B cell (primary cell): ENCODE results near the gene ADAMTS10. TPM values are rescaled to one million over a fixed set of nuclear protein-coding genes. Genes with fewer than 3 reads are reported as not detected.

Source experiments
- ATAC-seq: fragments of 200-7000 bp; cut with Tn5 transposase; one replicate; pipeline ENCODE4 v1.10.0; 2021; ENCODE audit warnings: low read depth, mild to moderate bottlenecking, moderate number of reproducible peaks, moderate library complexity
- CTCF ChIA-PET: fragments of 350-600 bp; sonication (Branson Sonifier 250); formaldehyde crosslinking; loops from one replicate; lab custom pipeline; 2021; ENCODE audit warnings: antibody characterized with exemption, inconsistent platforms; lab: Charles Lee
- POLR2A ChIA-PET: fragments of 350-600 bp; sonication (Branson Sonifier 250); formaldehyde crosslinking; loops from one replicate; lab custom pipeline; 2021; ENCODE audit warnings: antibody characterized with exemption; lab: Charles Lee
- DNase-seq: peaks from one replicate; pipeline ENCODE4 v3.0.0; 2013
- H2AFZ ChIP-seq: 2 replicates; pipeline ENCODE4 v1.6.1; 2012; ENCODE audit warnings: mild to moderate bottlenecking, low read depth, low read length; ENCODE audit not compliant: insufficient read depth, poor library complexity, severe bottlenecking
- H3K27ac ChIP-seq, 2 donors: 1 replicate in 1 of 2; 2 replicates in 1 of 2; pipeline ENCODE4 v1.5.1; 2012 to 2013; ENCODE audit warnings: low read length in 2 of 2, mild to moderate bottlenecking in 2 of 2, moderate library complexity in 1 of 2
- H3K27me3 ChIP-seq, 4 experiments: fragments of 200-600 bp in 1 of 4; sonication (generic) in 1 of 4; replicated peaks in 1 of 4; 1 replicate in 2 of 4; 2 replicates in 2 of 4; pipeline versions ENCODE4 v1.6.1 to v1.7.0; 2013 to 2016; ENCODE audit warnings: low read length in 3 of 4, mild to moderate bottlenecking in 2 of 4, mixed read lengths in 1 of 4, moderate library complexity in 1 of 4; ENCODE audit not compliant: insufficient read depth in 4 of 4, control insufficient read depth in 3 of 4; ENCODE audit errors: control extremely low read depth in 1 of 4
- H3K36me3 ChIP-seq, 2 experiments: replicated peaks in 1 of 2; 1 replicate in 1 of 2; 2 replicates in 1 of 2; pipeline versions ENCODE4 v1.6.1 to v1.7.1; 2013; ENCODE audit warnings: low read length in 1 of 2; ENCODE audit not compliant: insufficient read depth in 2 of 2, control insufficient read depth in 1 of 2; ENCODE audit errors: control extremely low read depth in 1 of 2, extremely low read depth in 1 of 2
- H3K4me1 ChIP-seq, 2 donors: fragments of 200-600 bp in 1 of 2; sonication (generic) in 1 of 2; 1 replicate in 1 of 2; 2 replicates in 1 of 2; pipeline versions ENCODE4 v1.5.1 to v1.6.1; 2013 to 2017; ENCODE audit warnings: low read length in 2 of 2; ENCODE audit not compliant: control insufficient read depth in 2 of 2, insufficient read depth in 2 of 2
- H3K4me2 ChIP-seq: replicated peaks from 2 replicates; pipeline ENCODE3; 2012; ENCODE audit warnings: mild to moderate bottlenecking, low read depth, low read length; ENCODE audit not compliant: poor library complexity, severe bottlenecking
- H3K4me3 ChIP-seq, 5 experiments: fragments of 200-600 bp in 1 of 5; sonication (generic) in 1 of 5; 1 replicate in 3 of 5; 2 replicates in 2 of 5; pipeline versions ENCODE4 v1.5.1 to v1.7.0; 2011 to 2016; ENCODE audit warnings: low read length in 4 of 5, mild to moderate bottlenecking in 4 of 5, low read depth in 2 of 5, control low read depth in 1 of 5, moderate library complexity in 1 of 5; ENCODE audit not compliant: insufficient read depth in 1 of 5; ENCODE audit errors: control extremely low read depth in 1 of 5, extremely low read depth in 1 of 5
- H3K79me2 ChIP-seq: fragments of 200-600 bp; sonication (generic); one replicate; pipeline ENCODE4 v1.6.0; 2016; ENCODE audit warnings: low read length; ENCODE audit not compliant: control insufficient read depth, insufficient read depth
- H3K9ac ChIP-seq: fragments of 200-600 bp; sonication (generic); 2 replicates; pipeline ENCODE4 v1.6.1; 2017; ENCODE audit warnings: mild to moderate bottlenecking, low read length, moderate library complexity
- H3K9me3 ChIP-seq, 3 donors: one replicate each; pipeline versions ENCODE4 v1.6.1 to v1.7.1; 2013; ENCODE audit warnings: low read length in 2 of 3; ENCODE audit not compliant: control insufficient read depth in 2 of 3, insufficient read depth in 1 of 3; ENCODE audit errors: control extremely low read depth in 1 of 3
- H4K20me1 ChIP-seq: 2 replicates; pipeline ENCODE4 v1.6.0; 2012; ENCODE audit warnings: mild to moderate bottlenecking, low read length; ENCODE audit not compliant: insufficient read depth, control insufficient read depth, poor library complexity, severe bottlenecking
- H3K27ac Mint-ChIP-seq: one replicate; pipeline ENCODE4 v1.8.0; 2021; ENCODE audit warnings: mixed read lengths
- H3K27me3 Mint-ChIP-seq: one replicate; pipeline ENCODE4 v1.8.0; 2021; ENCODE audit warnings: mixed read lengths
- H3K4me1 Mint-ChIP-seq: one replicate; pipeline ENCODE4 v1.8.0; 2021; ENCODE audit warnings: mixed read lengths
- H3K4me3 Mint-ChIP-seq: one replicate; pipeline ENCODE4 v1.8.0; 2021; ENCODE audit warnings: mixed read lengths
- H3K9me3 Mint-ChIP-seq: one replicate; pipeline ENCODE4 v1.8.0; 2022; ENCODE audit warnings: mixed read lengths; ENCODE audit not compliant: insufficient read depth
- EZH2 ChIP-seq: IDR thresholded peaks from 2 replicates; pipeline ENCODE4 v1.6.1; 2012; ENCODE audit warnings: borderline replicate concordance, low read depth, mild to moderate bottlenecking, moderate library complexity, low read length; ENCODE audit not compliant: insufficient read depth, poor library complexity, severe bottlenecking
- WGBS: methylation state at CpG from one replicate; pipeline ENCODE4 v1.1.5; 2013; ENCODE audit warnings: missing lambda C conversion rate; ENCODE audit not compliant: insufficient coverage; 5-methylcytosine and 5-hydroxymethylcytosine counted together
- intact Hi-C: fragments of 100-400 bp; cut with micrococcal nuclease; formaldehyde crosslinking; loops from one replicate; pipeline ENCODE4 v1.10.0; 2022
- polyA plus RNA-seq: library from polyadenylated mRNA; depleted of rRNA; stranded (reverse); fragments of >200 nt; gene quantifications from 2 replicates; pipeline ENCODE4 v1.2.3, GENCODE V29; 2012
- total RNA-seq, 2 donors: library from RNA; stranded (reverse); fragments of 120-200 nt in 1 of 2; gene quantifications; 1 replicate in 1 of 2; 2 replicates in 1 of 2; pipeline versions ENCODE4 v1.2.3 to v1.2.4, GENCODE V29; 2013 to 2022
- TF ChIP-seq, protein P1 (sequence below): fragments of 200-600 bp; IDR thresholded peaks from one replicate; pipeline ENCODE4 v1.8.0; 2022; ENCODE audit warnings: antibody characterized with exemption, mild to moderate bottlenecking

ADAMTS10 gene
- total and polyA plus RNA-seq, 2 donors (not counting 1 experiment from before 2014, with no cell fraction given), result 0.59 to 1.8 TPM

DNA sequence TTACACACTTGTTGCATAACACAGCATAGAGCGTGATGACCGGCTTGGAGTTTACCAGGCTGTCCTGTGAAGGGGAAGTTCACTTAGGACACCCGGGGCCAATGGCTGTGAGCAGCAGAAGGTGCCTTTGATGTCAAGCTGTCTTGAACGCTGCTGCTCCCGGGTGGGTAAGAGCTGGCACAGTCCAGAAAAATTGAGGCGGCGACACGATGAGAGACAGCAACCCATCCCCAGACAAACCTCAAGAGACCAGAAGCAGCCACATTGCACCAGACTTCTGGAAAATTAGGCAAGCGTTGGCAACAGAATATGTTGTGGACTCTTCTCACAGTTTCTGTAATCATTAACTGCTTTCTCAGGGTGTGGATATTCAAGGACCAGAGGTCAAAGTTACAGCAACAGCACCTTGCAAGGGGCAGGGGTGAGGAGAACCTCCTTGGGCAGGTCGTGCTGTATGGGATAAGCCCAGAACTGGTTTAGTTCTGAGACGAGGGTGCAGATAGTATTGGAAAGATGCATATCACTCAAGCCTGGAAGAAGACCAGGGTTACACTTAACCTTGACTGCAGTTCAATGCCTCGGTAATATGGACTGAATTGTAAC is 30.0 kb upstream of the ADAMTS10 start:
- no peaks in the 10 kb centered on the region for H3K9me3 Mint-ChIP-seq
- H3K27me3 Mint-ChIP-seq, result peaks cover 28% of the 10 kb centered on the region
- Histone ChIP-seq H3K27me3 (peaks cover 0 to 9% (median 0%) of the 10 kb centered on the region in 4 experiments), H3K9me3 (peaks cover 0 to 12% (median 4%) of the 10 kb centered on the region in 3 donors), H3K79me2 (no peaks in the 10 kb centered on the region), H3K4me1 (no peaks in the 10 kb centered on the region), H3K27ac (no peak overlapping the region), H2AFZ (no peak overlapping the region), H3K36me3 (no peaks in the 10 kb centered on the region), H3K4me2 (no peak overlapping the region), H3K4me3 (no peak overlapping the region), H4K20me1 (no peaks in the 10 kb centered on the region), H3K9ac (no peak overlapping the region)
- H3K4me1 Mint-ChIP-seq, result no peaks in the 10 kb centered on the region
- ATAC-seq, result no peak
- H3K27ac Mint-ChIP-seq, result no peak overlapping the region
- intact Hi-C loops, result no loop called here
- 81% methylated on average over 10 of the region's 12 CpGs for WGBS
- CTCF ChIA-PET, result interaction anchor here (1.6 kb wide), 1 partner anchor 13 kb away, joined by 6 read pairs; no protein-coding TSS in a partner anchor
- POLR2A ChIA-PET, result no interaction called here
- H3K4me3 Mint-ChIP-seq, result no peak overlapping the region
- no peak for TF ChIP-seq EZH2
- TF ChIP-seq, protein P1, sequence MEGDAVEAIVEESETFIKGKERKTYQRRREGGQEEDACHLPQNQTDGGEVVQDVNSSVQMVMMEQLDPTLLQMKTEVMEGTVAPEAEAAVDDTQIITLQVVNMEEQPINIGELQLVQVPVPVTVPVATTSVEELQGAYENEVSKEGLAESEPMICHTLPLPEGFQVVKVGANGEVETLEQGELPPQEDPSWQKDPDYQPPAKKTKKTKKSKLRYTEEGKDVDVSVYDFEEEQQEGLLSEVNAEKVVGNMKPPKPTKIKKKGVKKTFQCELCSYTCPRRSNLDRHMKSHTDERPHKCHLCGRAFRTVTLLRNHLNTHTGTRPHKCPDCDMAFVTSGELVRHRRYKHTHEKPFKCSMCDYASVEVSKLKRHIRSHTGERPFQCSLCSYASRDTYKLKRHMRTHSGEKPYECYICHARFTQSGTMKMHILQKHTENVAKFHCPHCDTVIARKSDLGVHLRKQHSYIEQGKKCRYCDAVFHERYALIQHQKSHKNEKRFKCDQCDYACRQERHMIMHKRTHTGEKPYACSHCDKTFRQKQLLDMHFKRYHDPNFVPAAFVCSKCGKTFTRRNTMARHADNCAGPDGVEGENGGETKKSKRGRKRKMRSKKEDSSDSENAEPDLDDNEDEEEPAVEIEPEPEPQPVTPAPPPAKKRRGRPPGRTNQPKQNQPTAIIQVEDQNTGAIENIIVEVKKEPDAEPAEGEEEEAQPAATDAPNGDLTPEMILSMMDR, result no peak
- DNase-seq, result no peak

DNA sequence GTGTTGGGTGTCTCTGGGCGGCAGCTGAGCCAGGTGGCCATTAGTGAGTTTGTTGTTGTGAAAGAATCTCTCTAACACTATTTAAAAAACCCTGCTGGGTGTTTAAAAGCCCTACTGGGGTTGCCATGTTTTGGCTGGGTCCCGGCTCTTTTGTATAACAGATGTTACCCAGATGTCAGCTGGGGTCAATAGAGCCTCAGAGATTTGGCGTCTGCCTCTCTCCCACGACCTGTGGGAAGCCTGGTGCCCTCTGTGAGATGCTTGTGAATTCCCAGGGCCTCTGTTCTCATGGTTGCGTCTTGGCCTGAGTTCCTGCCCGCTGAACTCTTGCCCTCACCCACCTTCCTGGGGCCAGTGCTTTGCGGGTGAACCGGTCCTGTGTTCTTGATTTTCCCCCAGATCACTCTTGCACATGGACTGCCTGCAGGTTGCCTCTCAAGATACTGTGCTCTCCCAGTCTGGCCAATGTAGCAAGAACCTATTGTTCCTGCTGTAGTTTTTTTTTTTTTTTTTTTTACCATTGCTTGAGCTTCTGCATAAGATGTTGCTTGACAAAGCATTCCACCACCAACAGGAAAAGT is 29.4 kb upstream of the ADAMTS10 start:
- no peak overlapping the region for H3K4me3 ChIP-seq
- 90% methylated on average over 7 of the region's 8 CpGs for WGBS
- ATAC-seq (no peak), DNase-seq (no peak)
- ChIA-PET CTCF (no interaction called here), POLR2A (no interaction called here)
- no peaks in the 10 kb centered on the region for H3K4me1 Mint-ChIP-seq
- no peak overlapping the region for H3K9ac ChIP-seq
- no peaks in the 10 kb centered on the region for H3K79me2 ChIP-seq
- H3K9me3 ChIP-seq, result peaks cover 0 to 12% (median 4%) of the 10 kb centered on the region in 3 donors
- H3K4me3 Mint-ChIP-seq, result no peak overlapping the region
- H3K4me1 ChIP-seq, result no peaks in the 10 kb centered on the region
- no peak overlapping the region for H2AFZ ChIP-seq
- H4K20me1 ChIP-seq, result no peaks in the 10 kb centered on the region
- peaks cover 29% of the 10 kb centered on the region for H3K27me3 Mint-ChIP-seq
- TF ChIP-seq, protein P1, result no peak
- TF ChIP-seq EZH2, result no peak
- no peaks in the 10 kb centered on the region for H3K36me3 ChIP-seq
- H3K27ac ChIP-seq, result no peak overlapping the region
- peaks cover 0 to 7% (median 0%) of the 10 kb centered on the region in 4 experiments for H3K27me3 ChIP-seq
- H3K9me3 Mint-ChIP-seq, result no peaks in the 10 kb centered on the region
- intact Hi-C loops, result no loop called here
- H3K27ac Mint-ChIP-seq, result no peak overlapping the region
- no peak overlapping the region for H3K4me2 ChIP-seq
